Measurements from ENCODE around the gene CRAT.

GRCh38 chr9:129151469-129151868 lies 40.9 kb upstream of the CRAT start:
- TF ChIP-seq, protein P1, sequence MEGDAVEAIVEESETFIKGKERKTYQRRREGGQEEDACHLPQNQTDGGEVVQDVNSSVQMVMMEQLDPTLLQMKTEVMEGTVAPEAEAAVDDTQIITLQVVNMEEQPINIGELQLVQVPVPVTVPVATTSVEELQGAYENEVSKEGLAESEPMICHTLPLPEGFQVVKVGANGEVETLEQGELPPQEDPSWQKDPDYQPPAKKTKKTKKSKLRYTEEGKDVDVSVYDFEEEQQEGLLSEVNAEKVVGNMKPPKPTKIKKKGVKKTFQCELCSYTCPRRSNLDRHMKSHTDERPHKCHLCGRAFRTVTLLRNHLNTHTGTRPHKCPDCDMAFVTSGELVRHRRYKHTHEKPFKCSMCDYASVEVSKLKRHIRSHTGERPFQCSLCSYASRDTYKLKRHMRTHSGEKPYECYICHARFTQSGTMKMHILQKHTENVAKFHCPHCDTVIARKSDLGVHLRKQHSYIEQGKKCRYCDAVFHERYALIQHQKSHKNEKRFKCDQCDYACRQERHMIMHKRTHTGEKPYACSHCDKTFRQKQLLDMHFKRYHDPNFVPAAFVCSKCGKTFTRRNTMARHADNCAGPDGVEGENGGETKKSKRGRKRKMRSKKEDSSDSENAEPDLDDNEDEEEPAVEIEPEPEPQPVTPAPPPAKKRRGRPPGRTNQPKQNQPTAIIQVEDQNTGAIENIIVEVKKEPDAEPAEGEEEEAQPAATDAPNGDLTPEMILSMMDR (IDR thresholded peaks at IDR 0.05; ENCODE audit: insufficient read depth, low read length): no peak
- no peak for TF ChIP-seq GABPA (IDR thresholded peaks at IDR 0.05; ENCODE audit: low read depth)
